H9 (cell line): ENCODE results near the gene GAL3ST2. TPM values are rescaled to one million over a fixed set of nuclear protein-coding genes. Genes with fewer than 3 reads are reported as not detected.

Experiments used
- DNase-seq: peaks from one replicate; pipeline ENCODE4 v3.0.0-alpha.2; 2017
- H2AFZ ChIP-seq: one replicate; pipeline ENCODE4 v1.6.1; 2013; ENCODE audit warnings: mild to moderate bottlenecking, low read length, control low read depth, moderate library complexity
- H2AK5ac ChIP-seq: 2 replicates; pipeline ENCODE4 v1.6.1; 2013; ENCODE audit warnings: low read length, control low read depth, mixed read lengths; ENCODE audit not compliant: insufficient read length
- H2BK120ac ChIP-seq: one replicate; pipeline ENCODE4 v1.6.1; 2013; ENCODE audit warnings: low read depth, mild to moderate bottlenecking, low read length, control low read depth, inconsistent platforms; ENCODE audit not compliant: poor library complexity, severe bottlenecking
- H2BK12ac ChIP-seq: 2 replicates; pipeline ENCODE4 v1.6.1; 2013; ENCODE audit warnings: low read length, control low read depth, mixed read lengths, low read depth; ENCODE audit not compliant: insufficient read length
- H2BK15ac ChIP-seq: 2 replicates; pipeline ENCODE4 v1.6.1; 2013; ENCODE audit warnings: low read depth, low read length, control low read depth
- H2BK20ac ChIP-seq: one replicate; pipeline ENCODE4 v1.6.1; 2013; ENCODE audit warnings: low read depth, mild to moderate bottlenecking, low read length, control low read depth, inconsistent platforms; ENCODE audit not compliant: poor library complexity, severe bottlenecking
- H2BK5ac ChIP-seq: 2 replicates; pipeline ENCODE4 v1.6.1; 2013; ENCODE audit warnings: low read length, control low read depth, mixed read lengths; ENCODE audit not compliant: insufficient read length
- H3K14ac ChIP-seq: 2 replicates; pipeline ENCODE4 v1.6.1; 2013; ENCODE audit warnings: low read length, control low read depth; ENCODE audit not compliant: insufficient read depth
- H3K18ac ChIP-seq: 2 replicates; pipeline ENCODE4 v1.6.1; 2013; ENCODE audit warnings: low read depth, mild to moderate bottlenecking, mixed read lengths, low read length, control low read depth; ENCODE audit not compliant: insufficient read length
- H3K23ac ChIP-seq: 2 replicates; pipeline ENCODE4 v1.6.1; 2013; ENCODE audit warnings: low read length, control low read depth, mixed read lengths, low read depth; ENCODE audit not compliant: insufficient read length
- H3K23me2 ChIP-seq: 2 replicates; pipeline ENCODE4 v1.6.1; 2013; ENCODE audit warnings: low read depth, mild to moderate bottlenecking, mixed read lengths, low read length, control low read depth; ENCODE audit not compliant: insufficient read length, poor library complexity, severe bottlenecking
- H3K27ac ChIP-seq: 2 replicates; pipeline ENCODE4 v1.5.1; 2013; ENCODE audit warnings: low read length, control low read depth, mixed read lengths, low read depth; ENCODE audit not compliant: insufficient read length
- H3K27me3 ChIP-seq: 2 replicates; pipeline ENCODE4 v1.6.1; 2013; ENCODE audit warnings: low read length, control low read depth, inconsistent platforms; ENCODE audit not compliant: insufficient read depth
- H3K4ac ChIP-seq: 2 replicates; pipeline ENCODE4 v1.6.1; 2013; ENCODE audit warnings: low read depth, mild to moderate bottlenecking, control low read depth, inconsistent platforms, low read length, moderate library complexity
- H3K4me1 ChIP-seq: 2 replicates; pipeline ENCODE4 v1.6.1; 2013; ENCODE audit warnings: low read length, control low read depth, inconsistent platforms; ENCODE audit not compliant: insufficient read depth
- H3K4me2 ChIP-seq: 2 replicates; pipeline ENCODE4 v1.6.1; 2013; ENCODE audit warnings: low read length, control low read depth, mixed read lengths; ENCODE audit not compliant: insufficient read length, insufficient read depth
- H3K56ac ChIP-seq: 2 replicates; pipeline ENCODE4 v1.6.1; 2013; ENCODE audit warnings: low read depth, mild to moderate bottlenecking, mixed read lengths, low read length, control low read depth; ENCODE audit not compliant: insufficient read length
- H3K79me1 ChIP-seq: 2 replicates; pipeline ENCODE4 v1.6.1; 2013; ENCODE audit warnings: low read depth, mild to moderate bottlenecking, moderate library complexity, low read length, control low read depth, inconsistent platforms; ENCODE audit not compliant: insufficient read depth, poor library complexity, severe bottlenecking
- H3K79me2 ChIP-seq: 2 replicates; pipeline ENCODE4 v1.6.1; 2013; ENCODE audit warnings: low read length, control low read depth, inconsistent platforms; ENCODE audit not compliant: insufficient read depth
- H3K9ac ChIP-seq: 2 replicates; pipeline ENCODE4 v1.6.1; 2013; ENCODE audit warnings: low read length, control low read depth, mixed read lengths; ENCODE audit not compliant: insufficient read length; ENCODE audit errors: extremely low read depth
- H3K9me3 ChIP-seq: one replicate; pipeline ENCODE4 v1.6.1; 2013; ENCODE audit warnings: low read depth, low read length, inconsistent platforms; ENCODE audit not compliant: control insufficient read depth
- H3T11ph ChIP-seq: one replicate; pipeline ENCODE4 v1.6.1; 2013; ENCODE audit warnings: mild to moderate bottlenecking, low read length, control low read depth, inconsistent platforms
- H4K20me1 ChIP-seq: one replicate; pipeline ENCODE4 v1.6.1; 2013; ENCODE audit not compliant: control insufficient read depth, insufficient read length, insufficient read depth
- H4K5ac ChIP-seq: 2 replicates; pipeline ENCODE4 v1.6.1; 2013; ENCODE audit warnings: low read depth, mild to moderate bottlenecking, mixed read lengths, low read length, control low read depth; ENCODE audit not compliant: insufficient read length
- H4K8ac ChIP-seq: replicated peaks from 2 replicates; pipeline ENCODE4 v1.6.1; 2013; ENCODE audit warnings: low read length, control low read depth, mixed read lengths, low read depth; ENCODE audit not compliant: insufficient read length
- H4K91ac ChIP-seq: 2 replicates; pipeline ENCODE4 v1.6.1; 2013; ENCODE audit warnings: low read depth, mild to moderate bottlenecking, moderate library complexity, mixed read lengths, low read length, control low read depth; ENCODE audit not compliant: insufficient read length
- H3K27ac Mint-ChIP-seq, 3 experiments: 2 replicates in 2 of 3; 3 replicates in 1 of 3; pipeline ENCODE4 v1.8.0; 2020 to 2021; ENCODE audit warnings: mixed read lengths in 3 of 3, mild to moderate bottlenecking in 1 of 3, moderate library complexity in 1 of 3
- H3K27me3 Mint-ChIP-seq: 2 replicates; pipeline ENCODE4 v1.8.0; 2021; ENCODE audit warnings: low read depth, mild to moderate bottlenecking, moderate library complexity, mixed read lengths
- H3K36me3 Mint-ChIP-seq, 3 experiments: 2 replicates in 2 of 3; 3 replicates in 1 of 3; pipeline ENCODE4 v1.8.0; 2020 to 2021; ENCODE audit warnings: low read depth in 3 of 3, mixed read lengths in 3 of 3; ENCODE audit not compliant: insufficient read depth in 1 of 3
- H3K4me1 Mint-ChIP-seq, 2 experiments: 2 replicates each; pipeline ENCODE4 v1.8.0; 2020; ENCODE audit warnings: mixed read lengths in 2 of 2
- H3K4me3 Mint-ChIP-seq, 2 experiments: 2 replicates in 1 of 2; 3 replicates in 1 of 2; pipeline ENCODE4 v1.8.0; 2020 to 2021; ENCODE audit warnings: mild to moderate bottlenecking in 2 of 2, mixed read lengths in 2 of 2, moderate library complexity in 1 of 2
- H3K9me3 Mint-ChIP-seq, 2 experiments: 2 replicates in 1 of 2; 3 replicates in 1 of 2; pipeline ENCODE4 v1.8.0; 2020; ENCODE audit warnings: mild to moderate bottlenecking in 2 of 2, mixed read lengths in 2 of 2, moderate library complexity in 1 of 2
- WGBS: extraction: QIAGEN DNeasy Blood & Tissue Kit; methylation state at CpG from one replicate; pipeline ENCODE4 v1.1.7; 2013; ENCODE audit warnings: missing lambda C conversion rate, low lambda C conversion rate, mixed read lengths; ENCODE audit not compliant: insufficient read length; ENCODE audit errors: extremely low coverage; 5-methylcytosine and 5-hydroxymethylcytosine counted together
- total RNA-seq: library from RNA; stranded (reverse); gene quantifications from 2 replicates; pipeline ENCODE4 v1.2.1, GENCODE V29; 2021
- TF ChIP-seq, protein P1 (sequence below): fragments of 200-600 bp; sonication (generic); conservative IDR thresholded peaks from 3 replicates; pipeline ENCODE4 v1.8.0; 2021; ENCODE audit warnings: antibody characterized with exemption, mild to moderate bottlenecking

The GAL3ST2 gene
- total RNA-seq, 1 experiment from 2014 or later: 0.33 TPM

DNA sequence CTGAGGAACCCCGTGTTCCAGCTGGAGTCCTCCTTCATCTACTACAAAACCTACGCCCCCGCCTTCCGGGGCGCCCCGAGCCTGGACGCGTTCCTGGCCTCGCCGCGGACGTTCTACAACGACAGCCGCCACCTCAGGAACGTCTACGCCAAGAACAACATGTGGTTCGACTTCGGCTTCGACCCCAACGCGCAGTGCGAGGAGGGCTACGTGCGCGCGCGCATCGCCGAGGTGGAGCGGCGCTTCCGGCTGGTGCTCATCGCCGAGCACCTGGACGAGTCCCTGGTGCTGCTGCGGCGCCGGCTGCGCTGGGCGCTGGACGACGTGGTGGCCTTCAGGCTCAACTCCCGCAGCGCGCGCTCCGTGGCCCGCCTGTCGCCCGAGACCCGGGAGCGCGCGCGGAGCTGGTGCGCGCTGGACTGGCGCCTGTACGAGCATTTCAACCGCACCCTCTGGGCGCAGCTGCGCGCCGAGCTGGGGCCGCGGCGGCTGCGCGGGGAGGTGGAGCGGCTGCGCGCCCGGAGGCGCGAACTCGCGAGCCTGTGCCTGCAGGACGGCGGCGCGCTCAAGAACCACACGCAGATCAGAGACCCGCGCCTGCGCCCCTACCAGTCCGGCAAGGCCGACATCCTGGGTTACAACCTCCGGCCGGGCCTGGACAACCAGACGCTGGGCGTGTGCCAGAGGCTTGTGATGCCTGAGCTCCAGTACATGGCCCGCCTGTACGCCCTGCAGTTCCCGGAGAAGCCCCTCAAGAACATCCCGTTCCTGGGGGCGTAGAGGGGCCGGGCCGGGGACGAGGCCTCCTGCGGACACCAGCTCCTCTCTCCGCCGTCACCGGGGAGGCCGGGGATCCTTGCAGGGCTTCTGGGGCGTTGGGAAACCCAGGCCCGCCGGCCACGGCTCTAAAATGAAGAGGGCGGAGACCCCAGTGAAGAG lies 27.0 kb downstream of the GAL3ST2 start:
- TF ChIP-seq, protein P1, sequence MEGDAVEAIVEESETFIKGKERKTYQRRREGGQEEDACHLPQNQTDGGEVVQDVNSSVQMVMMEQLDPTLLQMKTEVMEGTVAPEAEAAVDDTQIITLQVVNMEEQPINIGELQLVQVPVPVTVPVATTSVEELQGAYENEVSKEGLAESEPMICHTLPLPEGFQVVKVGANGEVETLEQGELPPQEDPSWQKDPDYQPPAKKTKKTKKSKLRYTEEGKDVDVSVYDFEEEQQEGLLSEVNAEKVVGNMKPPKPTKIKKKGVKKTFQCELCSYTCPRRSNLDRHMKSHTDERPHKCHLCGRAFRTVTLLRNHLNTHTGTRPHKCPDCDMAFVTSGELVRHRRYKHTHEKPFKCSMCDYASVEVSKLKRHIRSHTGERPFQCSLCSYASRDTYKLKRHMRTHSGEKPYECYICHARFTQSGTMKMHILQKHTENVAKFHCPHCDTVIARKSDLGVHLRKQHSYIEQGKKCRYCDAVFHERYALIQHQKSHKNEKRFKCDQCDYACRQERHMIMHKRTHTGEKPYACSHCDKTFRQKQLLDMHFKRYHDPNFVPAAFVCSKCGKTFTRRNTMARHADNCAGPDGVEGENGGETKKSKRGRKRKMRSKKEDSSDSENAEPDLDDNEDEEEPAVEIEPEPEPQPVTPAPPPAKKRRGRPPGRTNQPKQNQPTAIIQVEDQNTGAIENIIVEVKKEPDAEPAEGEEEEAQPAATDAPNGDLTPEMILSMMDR: no peak
- no peaks in the 10 kb centered on the region for H3K79me2 ChIP-seq
- no peak overlapping the region for H3K23ac ChIP-seq
- peaks cover 10 to 31% of the 10 kb centered on the region in 2 experiments for H3K4me1 Mint-ChIP-seq
- no peak overlapping the region for H2BK20ac ChIP-seq
- H4K5ac ChIP-seq: no peak overlapping the region
- no peaks in the 10 kb centered on the region for H4K20me1 ChIP-seq
- H3K27me3 Mint-ChIP-seq: peaks cover 26% of the 10 kb centered on the region
- DNase-seq: peak; percentile 51
- no peaks in the 10 kb centered on the region for H3K9me3 ChIP-seq
- H3K4me1 ChIP-seq: peaks cover 8% of the 10 kb centered on the region
- no peaks in the 10 kb centered on the region for H3K79me1 ChIP-seq
- peak overlapping the region; percentile 36 for H3K4me2 ChIP-seq
- H3K9me3 Mint-ChIP-seq: no peaks in the 10 kb centered on the region
- H2BK12ac ChIP-seq: no peak overlapping the region
- H2BK15ac ChIP-seq: no peak overlapping the region; the same call in 1 of the 2 replicates
- H2BK120ac ChIP-seq: no peak overlapping the region
- H2AK5ac ChIP-seq: no peak overlapping the region
- no CpG with 5 or more reads among the region's 109 CpGs for WGBS
- H3K27ac Mint-ChIP-seq: no peak overlapping the region
- H3K14ac ChIP-seq: no peak overlapping the region; the same call in 1 of the 2 replicates
- no peak overlapping the region for H4K8ac ChIP-seq
- no peak overlapping the region for H3T11ph ChIP-seq
- no peak overlapping the region for H3K56ac ChIP-seq
- no peak overlapping the region for H3K27ac ChIP-seq
- peak overlapping the region in 1 of 2 experiments; percentile 24; a peak in 1 of 5 replicates for H3K4me3 Mint-ChIP-seq
- H2BK5ac ChIP-seq: no peak overlapping the region
- no peak overlapping the region for H3K9ac ChIP-seq
- no peaks in the 10 kb centered on the region for H3K36me3 Mint-ChIP-seq
- H3K4ac ChIP-seq: no peak overlapping the region
- no peaks in the 10 kb centered on the region for H3K23me2 ChIP-seq
- no peak overlapping the region for H3K18ac ChIP-seq
- H4K91ac ChIP-seq: no peak overlapping the region
- peaks cover 9% of the 10 kb centered on the region; the same call in 1 of the 2 replicates for H3K27me3 ChIP-seq
- H2AFZ ChIP-seq: no peak overlapping the region
